GM19351 (cell line): ENCODE measurements around the gene ERBB4.
"Not testable (repeated sequence)": the region's sequence is repeated elsewhere in the genome, so short reads cannot be mapped to it uniquely, and the experiment has no call there.

Experiments used
- ATAC-seq: cut with Tn5 transposase; IDR thresholded peaks from one replicate; pipeline ENCODE4 v1.9.1; 2021; ENCODE audit warnings: mild to moderate bottlenecking, moderate library complexity; ENCODE audit not compliant: unreplicated experiment

ERBB4 gene

GRCh38 chr2:212027681-212028628, 510.6 kb downstream of the ERBB4 start:
- ATAC-seq: no peak

DNA sequence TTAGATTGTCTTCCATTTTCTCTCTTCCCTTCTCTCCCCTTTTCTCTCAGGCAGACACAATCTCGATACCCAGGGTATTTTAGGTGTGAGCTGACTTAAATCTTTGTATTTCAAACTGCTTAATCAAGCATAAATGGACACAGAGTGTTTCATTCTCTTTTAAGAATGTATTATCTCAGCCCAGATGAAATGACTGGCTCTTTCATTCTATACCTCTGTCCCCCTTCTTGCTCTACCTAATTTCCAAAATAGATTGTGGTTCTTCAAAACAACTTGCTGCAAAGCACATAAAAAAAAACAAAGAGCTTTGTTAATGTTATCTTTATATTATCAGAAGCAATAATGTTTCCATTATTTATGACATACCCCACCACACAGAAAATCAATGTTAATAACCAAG, 514.6 kb downstream of the ERBB4 start:
- no peak for ATAC-seq

GRCh38 chr2:212022966-212023365, 515.6 kb downstream of the ERBB4 start:
- ATAC-seq: no peak

DNA sequence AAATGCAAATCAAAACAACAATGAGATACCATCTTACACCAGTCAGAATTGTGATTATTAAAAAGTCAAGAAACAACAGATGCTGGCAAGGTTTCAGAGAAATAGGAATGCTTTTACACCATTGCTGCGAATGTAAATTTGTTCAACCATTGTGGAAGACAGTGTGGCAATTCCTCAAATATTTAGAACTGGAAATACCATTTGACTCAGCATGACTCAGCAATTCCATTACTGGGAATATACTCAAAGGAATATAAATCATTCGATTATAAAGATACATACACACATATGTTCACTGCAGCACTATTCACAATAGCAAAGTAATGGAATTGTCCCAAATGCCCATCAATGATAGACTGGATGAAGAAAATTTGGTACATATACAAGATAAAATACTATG, 516.7 kb downstream of the ERBB4 start:
- no peak for ATAC-seq

- no peak for ATAC-seq
Measured at GRCh38 chr2:212015588-212015987, 523.0 kb downstream of the ERBB4 start.

DNA sequence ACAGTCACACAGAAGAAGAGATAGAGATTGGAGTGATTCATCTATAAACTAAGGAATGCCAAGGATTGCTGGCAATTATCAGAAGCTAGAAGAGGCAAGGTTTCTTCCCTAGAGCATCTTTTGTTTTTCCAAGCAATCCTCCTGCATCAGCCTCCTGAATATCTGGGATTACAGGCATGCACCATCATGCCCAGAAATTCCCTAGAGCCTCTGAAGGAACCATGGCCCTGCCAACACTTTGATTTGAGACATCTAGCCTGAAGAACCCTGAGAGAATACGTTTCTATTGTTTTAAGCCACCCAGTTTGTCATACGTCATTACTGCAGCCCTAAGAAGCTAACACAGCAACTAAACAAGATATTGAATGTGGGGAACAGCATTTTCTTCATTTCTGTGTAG, 525.0 kb downstream of the ERBB4 start:
- ATAC-seq: no peak

DNA sequence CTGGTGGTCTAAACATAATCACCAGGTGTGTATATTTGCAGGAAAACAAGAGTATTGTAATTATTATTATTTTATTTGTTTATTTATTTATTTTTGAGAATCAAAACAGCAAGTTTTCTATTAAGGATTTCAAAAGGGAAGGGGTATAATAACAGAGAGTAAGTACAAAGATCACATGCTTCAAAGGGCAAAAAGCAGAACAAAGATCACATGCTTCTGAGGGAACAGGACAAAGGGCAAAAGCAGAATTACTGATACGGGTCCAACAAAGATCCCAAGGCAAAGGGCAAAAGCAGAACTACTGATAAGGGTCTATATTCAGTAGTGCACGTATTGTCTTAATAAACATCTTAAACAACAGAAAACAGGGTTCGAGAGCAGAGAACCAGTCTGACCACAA, 528.3 kb downstream of the ERBB4 start:
- ATAC-seq: not testable (repeated sequence)

- no peak for ATAC-seq
Measured at GRCh38 chr2:212007972-212008371, 530.6 kb downstream of the ERBB4 start.

- ATAC-seq: peak; percentile 96
Measured at GRCh38 chr2:212005085-212005671, 533.4 kb downstream of the ERBB4 start.

DNA sequence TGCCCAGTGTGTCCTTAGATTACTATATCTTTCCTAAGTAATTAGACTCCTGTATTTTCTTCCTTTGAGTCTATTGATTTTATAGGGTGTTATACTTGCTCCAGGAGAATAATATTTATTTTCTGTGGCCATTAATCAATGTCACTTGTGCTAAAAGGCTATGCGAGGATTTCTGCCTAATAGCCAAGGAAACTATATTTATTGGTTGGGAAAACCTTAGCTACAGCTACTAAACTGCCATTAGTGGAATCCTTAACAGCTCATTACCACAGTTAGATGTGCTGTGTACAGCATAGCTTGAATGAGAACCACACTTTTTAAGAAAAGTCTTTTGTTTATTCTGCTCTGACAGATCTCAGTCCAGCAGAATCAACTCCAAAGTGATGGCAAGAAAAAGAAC, 537.3 kb downstream of the ERBB4 start:
- no peak for ATAC-seq

GRCh38 chr2:211996857-211997256, 541.7 kb downstream of the ERBB4 start:
- no peak for ATAC-seq

GRCh38 chr2:211994806-211995205, 543.8 kb downstream of the ERBB4 start:
- no peak for ATAC-seq

DNA sequence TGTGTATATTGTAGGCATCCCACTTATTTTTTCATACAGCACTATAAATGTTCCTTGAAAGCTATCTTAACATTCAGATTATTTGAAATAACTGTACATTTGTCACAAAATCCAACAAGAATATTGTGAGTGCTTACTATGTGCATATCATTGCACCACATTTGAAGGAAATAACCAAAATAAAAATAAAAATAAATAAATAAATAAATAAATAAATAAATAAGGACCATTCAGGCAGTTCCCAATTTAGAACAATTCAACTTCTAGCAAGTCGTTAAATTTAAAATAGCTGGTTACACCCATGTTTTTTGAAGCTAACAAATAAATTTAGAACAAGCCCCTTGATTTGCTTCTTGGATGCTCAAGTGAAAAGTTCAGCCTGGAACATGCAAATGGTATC, 548.3 kb downstream of the ERBB4 start:
- ATAC-seq: no peak

DNA sequence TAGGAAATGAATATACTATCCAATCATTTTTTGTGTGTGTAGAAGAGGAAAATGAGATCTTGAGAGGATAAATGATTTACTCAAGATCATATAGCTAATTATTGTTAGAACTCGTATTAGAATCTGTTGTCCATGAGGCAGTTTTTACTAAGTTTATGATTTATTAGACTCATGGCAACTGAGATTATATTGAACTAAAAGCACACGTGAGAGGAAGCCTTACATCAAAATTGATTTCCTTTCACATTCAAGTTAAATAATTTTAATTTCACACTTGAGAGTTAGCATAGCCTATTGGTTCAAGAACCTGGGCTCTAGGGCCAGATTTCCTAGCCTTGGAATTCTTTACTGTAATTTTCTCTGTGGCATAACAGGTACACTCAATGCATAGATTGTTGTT, 552.3 kb downstream of the ERBB4 start:
- ATAC-seq: no peak

- ATAC-seq: no peak
Measured at GRCh38 chr2:211985393-211985792, 553.2 kb downstream of the ERBB4 start.

DNA sequence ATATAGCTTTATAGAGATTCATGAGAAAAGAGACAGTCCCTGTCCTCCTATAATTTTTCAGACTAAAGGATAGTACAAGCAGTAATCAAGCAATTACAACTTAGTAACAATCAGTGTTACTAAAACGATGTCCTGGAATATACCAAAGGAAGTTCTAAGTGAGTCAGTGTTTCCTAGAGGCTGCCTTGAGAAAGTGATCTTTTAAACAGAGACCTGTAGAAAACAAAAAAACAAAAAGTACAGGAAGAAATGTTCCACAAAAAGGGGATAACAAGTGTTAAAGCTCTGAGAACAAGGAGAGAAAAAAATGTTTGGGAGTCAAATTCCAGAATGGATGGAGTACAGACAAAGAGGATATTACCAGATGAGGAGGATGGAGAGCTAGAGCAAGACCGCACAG, 556.4 kb downstream of the ERBB4 start:
- ATAC-seq: no peak

DNA sequence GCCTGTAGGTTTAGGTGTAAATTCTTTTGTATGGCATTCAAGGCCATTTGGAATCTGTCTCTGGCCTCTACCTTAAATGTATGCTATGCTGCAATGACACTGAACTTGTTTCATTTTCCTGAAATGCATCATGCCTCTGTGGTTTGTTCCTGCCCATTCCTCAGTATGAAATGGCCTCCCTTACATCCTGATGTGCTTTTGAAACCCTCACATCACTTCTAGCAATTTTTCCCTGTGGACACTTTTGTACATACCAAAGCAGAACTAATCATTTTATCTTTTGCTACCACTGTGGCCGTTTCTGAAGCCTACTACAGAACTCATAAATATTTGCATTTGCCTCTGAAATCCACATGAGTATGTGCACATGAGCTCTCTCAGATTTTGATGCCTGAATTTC, 557.2 kb downstream of the ERBB4 start:
- ATAC-seq: no peak

- ATAC-seq: no peak
Measured at GRCh38 chr2:211976076-211976475, 562.5 kb downstream of the ERBB4 start.

DNA sequence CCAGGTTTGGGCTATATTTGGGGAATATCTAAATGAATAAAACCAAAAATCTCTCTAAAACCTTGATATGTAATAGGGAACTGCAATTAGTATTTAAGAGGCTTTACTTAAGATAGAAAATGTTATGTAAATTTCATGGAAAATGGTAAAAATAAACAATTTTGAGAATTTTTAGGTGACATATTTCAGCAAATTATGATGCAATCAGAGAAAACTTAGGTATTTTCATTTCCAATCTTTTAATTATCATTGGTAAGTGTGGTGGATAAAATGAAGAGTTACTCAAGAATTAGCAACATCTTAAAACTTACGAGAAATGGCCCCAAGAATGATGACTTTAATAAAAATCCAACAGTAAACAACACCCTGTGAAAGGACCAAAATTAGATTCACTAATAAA, 571.4 kb downstream of the ERBB4 start:
- ATAC-seq: no peak

DNA sequence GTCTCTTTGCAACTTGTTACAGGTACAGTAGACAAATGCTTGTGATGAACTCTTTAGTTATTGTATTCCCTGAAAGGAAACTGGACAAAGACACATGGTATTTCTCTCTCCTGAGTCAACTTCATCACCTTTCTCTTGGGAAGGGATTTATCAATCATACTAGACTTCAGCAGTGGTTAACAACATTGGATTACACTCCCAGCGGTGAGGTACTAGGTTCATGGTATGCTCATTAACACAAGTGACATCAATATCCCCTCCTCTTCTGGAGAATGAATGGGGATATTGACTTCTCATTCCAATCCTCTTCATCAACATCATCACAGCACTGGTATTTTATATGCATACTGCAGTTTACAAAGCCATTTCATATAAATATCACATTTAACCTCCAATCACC, 574.6 kb downstream of the ERBB4 start:
- no peak for ATAC-seq

GRCh38 chr2:211957799-211958198, 580.8 kb downstream of the ERBB4 start:
- ATAC-seq: peak; percentile 96

DNA sequence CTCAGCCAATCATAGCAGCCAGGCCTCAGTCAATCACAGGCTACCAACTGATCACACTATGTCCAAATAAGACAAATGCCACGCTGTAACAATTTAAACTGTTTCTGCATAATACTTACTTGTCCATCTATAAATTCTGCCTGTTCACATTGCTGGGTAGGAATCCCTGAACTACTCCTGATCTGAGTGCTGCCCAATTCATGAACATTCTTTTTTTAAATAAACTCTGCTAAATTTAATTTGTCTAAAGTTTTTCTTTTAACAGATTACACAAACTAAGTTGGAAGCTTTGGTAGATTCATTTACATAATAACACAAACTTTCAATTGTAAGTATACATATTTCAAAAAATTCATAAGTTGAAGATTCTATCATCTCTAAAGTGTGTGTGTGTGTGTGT, 583.0 kb downstream of the ERBB4 start:
- no peak for ATAC-seq
